Parathyroid adenoma (tissue), 2 donors: ENCODE data around the gene BCAM.
"Not testable (repeated sequence)": the region's sequence is repeated elsewhere in the genome, so short reads cannot be mapped to it uniquely, and the experiment has no call there.

Source experiments
- H2AFZ ChIP-seq: fragments of 300-600 bp; sonication (generic); one replicate; pipeline ENCODE4 v1.7.0; 2017; ENCODE audit warnings: antibody characterized with exemption, mild to moderate bottlenecking
- H3K27ac ChIP-seq: fragments of 300-600 bp; sonication (generic); one replicate; pipeline ENCODE4 v1.7.0; 2017
- H3K27me3 ChIP-seq: fragments of 300-600 bp; sonication (generic); one replicate; pipeline ENCODE4 v1.7.0; 2017; ENCODE audit warnings: low read length; ENCODE audit not compliant: control insufficient read depth, insufficient read depth
- H3K36me3 ChIP-seq: fragments of 300-600 bp; sonication (generic); one replicate; pipeline ENCODE4 v1.7.0; 2017; ENCODE audit warnings: low read length; ENCODE audit not compliant: control insufficient read depth, insufficient read depth
- H3K4me1 ChIP-seq: fragments of 300-600 bp; sonication (generic); one replicate; pipeline ENCODE4 v1.7.0; 2017; ENCODE audit warnings: control low read depth
- H3K4me2 ChIP-seq: fragments of 300-600 bp; sonication (generic); one replicate; pipeline ENCODE4 v1.7.0; 2017; ENCODE audit warnings: low read length
- H3K4me3 ChIP-seq: fragments of 300-600 bp; sonication (generic); one replicate; pipeline ENCODE4 v1.7.0; 2017; ENCODE audit warnings: low read depth, low read length
- H3K79me2 ChIP-seq: fragments of 300-600 bp; sonication (generic); one replicate; pipeline ENCODE4 v1.7.0; 2017; ENCODE audit warnings: control low read depth
- H3K9ac ChIP-seq: fragments of 300-600 bp; sonication (generic); one replicate; pipeline ENCODE4 v1.7.0; 2017; ENCODE audit warnings: mild to moderate bottlenecking
- H3K9me3 ChIP-seq: fragments of 300-600 bp; sonication (generic); one replicate; pipeline ENCODE4 v1.7.0; 2017; ENCODE audit warnings: low read length; ENCODE audit not compliant: control insufficient read depth
- CTCF ChIP-seq: fragments of 300-600 bp; sonication (generic); IDR thresholded peaks from one replicate; pipeline ENCODE4 v1.7.0; 2017; ENCODE audit warnings: antibody characterized with exemption, mild to moderate bottlenecking
- donor health status: primary hyperparathyroidism.

BCAM gene

GRCh38 chr19:44776402-44777096, 32.4 kb upstream of the BCAM start:
- Histone ChIP-seq H3K4me3 (no peak overlapping the region), H3K9me3 (no peaks in the 10 kb centered on the region), H3K4me2 (no peak overlapping the region), H2AFZ (no peak overlapping the region), H3K4me1 (peaks cover 3% of the 10 kb centered on the region), H3K9ac (no peak overlapping the region), H3K27ac (no peak overlapping the region), H3K79me2 (no peaks in the 10 kb centered on the region), H3K36me3 (no peaks in the 10 kb centered on the region), H3K27me3 (no peaks in the 10 kb centered on the region)
- no peak for TF ChIP-seq CTCF

GRCh38 chr19:44777715-44778347, 31.1 kb upstream of the BCAM start, which contains the start of gene CBLC:
TSS of gene CBLC (plus strand) at chr19:44777890. CDS start at chr19:44777932, 42 bp downstream.
- Histone ChIP-seq H3K9me3 (no peaks in the 10 kb centered on the region), H3K27ac (no peak within 1 kb of the TSS), H3K27me3 (no peaks in the 10 kb centered on the region), H3K79me2 (no peaks in the 10 kb centered on the region), H3K4me3 (peak within 1 kb of the TSS; percentile 57), H2AFZ (peak within 1 kb of the TSS; percentile 91), H3K4me2 (peak within 1 kb of the TSS; percentile 78), H3K4me1 (peaks cover 3% of the 10 kb centered on the region), H3K36me3 (no peaks in the 10 kb centered on the region), H3K9ac (no peak within 1 kb of the TSS)
- peak; percentile 24 for TF ChIP-seq CTCF

GRCh38 chr19:44779150-44779549, 29.8 kb upstream of the BCAM start:
- H3K4me1 ChIP-seq = peaks cover 3% of the 10 kb centered on the region
- H3K4me2 ChIP-seq = no peak overlapping the region
- H3K36me3 ChIP-seq = no peaks in the 10 kb centered on the region
- no peak overlapping the region for H3K27ac ChIP-seq
- H3K27me3 ChIP-seq = no peaks in the 10 kb centered on the region
- H3K79me2 ChIP-seq = no peaks in the 10 kb centered on the region
- no peak overlapping the region for H2AFZ ChIP-seq
- no peaks in the 10 kb centered on the region for H3K9me3 ChIP-seq
- TF ChIP-seq CTCF = no peak
- H3K4me3 ChIP-seq = no peak overlapping the region
- no peak overlapping the region for H3K9ac ChIP-seq

GRCh38 chr19:44781694-44782093, 27.2 kb upstream of the BCAM start:
- H3K4me1 ChIP-seq, H3K79me2 ChIP-seq, H3K9me3 ChIP-seq, H3K27me3 ChIP-seq, H3K4me3 ChIP-seq, H2AFZ ChIP-seq, H3K27ac ChIP-seq, H3K4me2 ChIP-seq, H3K36me3 ChIP-seq, H3K9ac ChIP-seq: not testable (repeated sequence)

- no peaks in the 10 kb centered on the region for H3K36me3 ChIP-seq
- H3K9me3 ChIP-seq = no peaks in the 10 kb centered on the region
- peaks cover 3% of the 10 kb centered on the region for H3K4me1 ChIP-seq
- no peak overlapping the region for H3K4me3 ChIP-seq
- no peaks in the 10 kb centered on the region for H3K27me3 ChIP-seq
- H3K27ac ChIP-seq = no peak overlapping the region
- no peak overlapping the region for H3K4me2 ChIP-seq
- TF ChIP-seq CTCF = no peak
- H3K79me2 ChIP-seq = no peaks in the 10 kb centered on the region
- no peak overlapping the region for H3K9ac ChIP-seq
- H2AFZ ChIP-seq = no peak overlapping the region
Measured at GRCh38 chr19:44782729-44783128, 26.2 kb upstream of the BCAM start.
